Tibial nerve (tissue), 3 donors: Measurements from ENCODE around the gene ZSCAN30.
"Not testable (repeated sequence)": the region's sequence is repeated elsewhere in the genome, so short reads cannot be mapped to it uniquely, and the experiment has no call there.

Experiments
- CTCF ChIP-seq, 5 experiments: fragments of 200-600 bp in 3 of 5; fragments of 450-650 bp in 2 of 5; sonication (generic) in 3 of 5; IDR thresholded peaks; one replicate each; pipeline ENCODE4 v1.5.1; 2016 to 2019; ENCODE audit warnings: antibody characterized with exemption in 5 of 5, mild to moderate bottlenecking in 3 of 5, moderate library complexity in 2 of 5
- POLR2A ChIP-seq, 2 donors: fragments of 450-650 bp; IDR thresholded peaks; one replicate each; pipeline ENCODE4 v1.6.1; 2017; ENCODE audit warnings: antibody characterized with exemption in 2 of 2, mild to moderate bottlenecking in 2 of 2, moderate library complexity in 2 of 2

- TF ChIP-seq POLR2A, CTCF (IDR thresholded peaks at IDR 0.05): not testable (repeated sequence)
Observed at GRCh38 chr18:35219331-35219730, 70.7 kb downstream of the ZSCAN30 start.
